ENCODE results near the gene ZNF701. TPM values are rescaled to one million over a fixed set of nuclear protein-coding genes. Genes with fewer than 3 reads are reported as not detected.
A peak's percentile ranks its signal among the peaks of the same experiment; 100 is the strongest.
"Not testable (repeated sequence)": the region's sequence is repeated elsewhere in the genome, so short reads cannot be mapped to it uniquely, and the experiment has no call there.

ZNF701 gene
- total RNA-seq, 1 experiment from 2014 or later = 40.3 TPM

DNA sequence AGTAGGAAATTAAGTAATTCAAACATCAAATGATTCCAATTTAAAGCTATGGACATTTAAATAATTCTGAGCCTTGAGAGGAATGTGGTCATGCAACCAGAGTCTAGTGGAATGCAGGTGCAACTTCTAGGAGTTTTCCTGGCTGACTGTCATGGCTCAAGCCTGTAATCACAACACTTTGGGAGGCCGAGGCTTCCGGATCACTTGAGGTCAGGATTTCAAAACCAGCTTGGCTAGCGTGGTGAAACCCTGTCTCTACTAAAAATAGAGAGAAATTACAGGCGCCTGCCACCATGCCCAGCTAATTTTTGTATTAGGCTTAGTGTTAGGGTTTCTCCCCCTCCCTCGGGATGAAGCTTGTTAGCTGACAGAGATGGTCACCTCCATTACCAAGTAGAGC, 36.2 kb upstream of the ZNF701 start:
- no peak for TF ChIP-seq ESRRA (CRISPR knock-in tag; IDR thresholded peaks at IDR 0.05; ENCODE audit: borderline replicate concordance)
- TF ChIP-seq, protein P1, sequence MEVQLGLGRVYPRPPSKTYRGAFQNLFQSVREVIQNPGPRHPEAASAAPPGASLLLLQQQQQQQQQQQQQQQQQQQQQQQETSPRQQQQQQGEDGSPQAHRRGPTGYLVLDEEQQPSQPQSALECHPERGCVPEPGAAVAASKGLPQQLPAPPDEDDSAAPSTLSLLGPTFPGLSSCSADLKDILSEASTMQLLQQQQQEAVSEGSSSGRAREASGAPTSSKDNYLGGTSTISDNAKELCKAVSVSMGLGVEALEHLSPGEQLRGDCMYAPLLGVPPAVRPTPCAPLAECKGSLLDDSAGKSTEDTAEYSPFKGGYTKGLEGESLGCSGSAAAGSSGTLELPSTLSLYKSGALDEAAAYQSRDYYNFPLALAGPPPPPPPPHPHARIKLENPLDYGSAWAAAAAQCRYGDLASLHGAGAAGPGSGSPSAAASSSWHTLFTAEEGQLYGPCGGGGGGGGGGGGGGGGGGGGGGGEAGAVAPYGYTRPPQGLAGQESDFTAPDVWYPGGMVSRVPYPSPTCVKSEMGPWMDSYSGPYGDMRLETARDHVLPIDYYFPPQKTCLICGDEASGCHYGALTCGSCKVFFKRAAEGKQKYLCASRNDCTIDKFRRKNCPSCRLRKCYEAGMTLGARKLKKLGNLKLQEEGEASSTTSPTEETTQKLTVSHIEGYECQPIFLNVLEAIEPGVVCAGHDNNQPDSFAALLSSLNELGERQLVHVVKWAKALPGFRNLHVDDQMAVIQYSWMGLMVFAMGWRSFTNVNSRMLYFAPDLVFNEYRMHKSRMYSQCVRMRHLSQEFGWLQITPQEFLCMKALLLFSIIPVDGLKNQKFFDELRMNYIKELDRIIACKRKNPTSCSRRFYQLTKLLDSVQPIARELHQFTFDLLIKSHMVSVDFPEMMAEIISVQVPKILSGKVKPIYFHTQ (CRISPR knock-in tag; IDR thresholded peaks at IDR 0.05) = no peak
- TF ChIP-seq, protein P2, sequence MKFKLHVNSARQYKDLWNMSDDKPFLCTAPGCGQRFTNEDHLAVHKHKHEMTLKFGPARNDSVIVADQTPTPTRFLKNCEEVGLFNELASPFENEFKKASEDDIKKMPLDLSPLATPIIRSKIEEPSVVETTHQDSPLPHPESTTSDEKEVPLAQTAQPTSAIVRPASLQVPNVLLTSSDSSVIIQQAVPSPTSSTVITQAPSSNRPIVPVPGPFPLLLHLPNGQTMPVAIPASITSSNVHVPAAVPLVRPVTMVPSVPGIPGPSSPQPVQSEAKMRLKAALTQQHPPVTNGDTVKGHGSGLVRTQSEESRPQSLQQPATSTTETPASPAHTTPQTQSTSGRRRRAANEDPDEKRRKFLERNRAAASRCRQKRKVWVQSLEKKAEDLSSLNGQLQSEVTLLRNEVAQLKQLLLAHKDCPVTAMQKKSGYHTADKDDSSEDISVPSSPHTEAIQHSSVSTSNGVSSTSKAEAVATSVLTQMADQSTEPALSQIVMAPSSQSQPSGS (CRISPR knock-in tag; IDR thresholded peaks at IDR 0.05; ENCODE audit: borderline replicate concordance, low read depth) = no peak
- TF ChIP-seq TP53 (CRISPR knock-in tag; IDR thresholded peaks at IDR 0.05) = no peak
- TF ChIP-seq JAZF1 (CRISPR knock-in tag; IDR thresholded peaks at IDR 0.05) = no peak
- TF ChIP-seq, protein P3, sequence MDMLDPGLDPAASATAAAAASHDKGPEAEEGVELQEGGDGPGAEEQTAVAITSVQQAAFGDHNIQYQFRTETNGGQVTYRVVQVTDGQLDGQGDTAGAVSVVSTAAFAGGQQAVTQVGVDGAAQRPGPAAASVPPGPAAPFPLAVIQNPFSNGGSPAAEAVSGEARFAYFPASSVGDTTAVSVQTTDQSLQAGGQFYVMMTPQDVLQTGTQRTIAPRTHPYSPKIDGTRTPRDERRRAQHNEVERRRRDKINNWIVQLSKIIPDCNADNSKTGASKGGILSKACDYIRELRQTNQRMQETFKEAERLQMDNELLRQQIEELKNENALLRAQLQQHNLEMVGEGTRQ (CRISPR knock-in tag; IDR thresholded peaks at IDR 0.05) = no peak
- no peak for TF ChIP-seq EMX1 (CRISPR knock-in tag; IDR thresholded peaks at IDR 0.05)
- no peak for TF ChIP-seq CREM (CRISPR knock-in tag; IDR thresholded peaks at IDR 0.05)
- TF ChIP-seq, protein P4, sequence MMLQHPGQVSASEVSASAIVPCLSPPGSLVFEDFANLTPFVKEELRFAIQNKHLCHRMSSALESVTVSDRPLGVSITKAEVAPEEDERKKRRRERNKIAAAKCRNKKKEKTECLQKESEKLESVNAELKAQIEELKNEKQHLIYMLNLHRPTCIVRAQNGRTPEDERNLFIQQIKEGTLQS (CRISPR knock-in tag; conservative IDR thresholded peaks at IDR 0.05) = no peak
- no peak for TF ChIP-seq ELF4 (CRISPR knock-in tag; IDR thresholded peaks at IDR 0.05; ENCODE audit: low read depth)
- TF ChIP-seq ZNF416 (CRISPR knock-in tag; IDR thresholded peaks at IDR 0.05) = no peak
- no peak for TF ChIP-seq FOXP1 (CRISPR knock-in tag; IDR thresholded peaks at IDR 0.05; ENCODE audit: borderline replicate concordance)
- TF ChIP-seq ZNF138 (CRISPR knock-in tag; conservative IDR thresholded peaks at IDR 0.05) = no peak
- TF ChIP-seq SMAD4 (CRISPR knock-in tag; IDR thresholded peaks at IDR 0.05) = no peak
- TF ChIP-seq ZNF423 (CRISPR knock-in tag; IDR thresholded peaks at IDR 0.05) = no peak
- TF ChIP-seq GRHL2 (CRISPR knock-in tag; IDR thresholded peaks at IDR 0.05; ENCODE audit: insufficient replicate concordance, severe bottlenecking) = no peak
- Mint-ChIP-seq H3K4me1 (peaks cover 35% of the 10 kb centered on the region), H3K4me3 (no peak overlapping the region), H3K9me3 (no peaks in the 10 kb centered on the region), H3K27ac (peak overlapping the region; percentile 89), H3K27me3 (ENCODE audit: low read depth) (peaks cover 8% of the 10 kb centered on the region), H3K36me3 (peaks cover 6% of the 10 kb centered on the region; the same call in 1 of the 2 replicates)
- ChIA-PET POLR2A (no interaction called here), CTCF (no interaction called here)
- no peak for ATAC-seq
- no peak for DNase-seq (ENCODE audit: low spot score)

DNA sequence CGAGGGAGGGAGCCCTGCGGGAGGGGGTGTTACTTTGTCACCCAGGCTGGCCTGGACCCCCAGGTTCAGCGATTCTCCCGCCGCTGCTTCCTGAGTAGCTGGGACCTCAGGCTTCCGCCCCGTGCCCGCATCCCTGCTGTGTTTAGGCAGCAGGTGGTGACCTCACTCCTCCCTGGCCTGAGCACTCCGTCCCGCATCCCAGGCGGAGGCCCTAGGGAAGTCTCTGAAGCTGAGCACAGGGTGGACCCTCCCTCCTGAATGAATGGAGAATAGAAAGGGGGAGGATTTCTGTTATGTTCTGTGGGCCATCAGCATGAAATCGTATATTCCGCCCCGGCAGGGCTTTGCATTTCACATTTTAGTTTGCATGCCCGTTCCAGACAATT, 34.7 kb upstream of the ZNF701 start:
- not testable (repeated sequence) for H3K27me3 Mint-ChIP-seq (ENCODE audit: low read depth); H3K9me3 Mint-ChIP-seq; H3K36me3 Mint-ChIP-seq
- Mint-ChIP-seq H3K4me1 (peaks cover 35% of the 10 kb centered on the region), H3K27ac (peak overlapping the region; percentile 74), H3K4me3 (peak overlapping the region; percentile 89)
- ChIA-PET CTCF (interaction anchor here (0.7 to 0.9 kb wide), 3 partner anchors 9 to 200 kb away, joined by 4 to 5 read pairs (median 5); no protein-coding TSS in a partner anchor), POLR2A (interaction anchor here (0.6 to 0.7 kb wide), 2 partner anchors 25 to 358 kb away, joined by 7 to 8 read pairs; no protein-coding TSS in a partner anchor)
- ATAC-seq (peak; percentile 48), DNase-seq (ENCODE audit: low spot score) (peak; percentile 68)
- TF ChIP-seq, protein P5, sequence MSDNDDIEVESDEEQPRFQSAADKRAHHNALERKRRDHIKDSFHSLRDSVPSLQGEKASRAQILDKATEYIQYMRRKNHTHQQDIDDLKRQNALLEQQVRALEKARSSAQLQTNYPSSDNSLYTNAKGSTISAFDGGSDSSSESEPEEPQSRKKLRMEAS (CRISPR knock-in tag; IDR thresholded peaks at IDR 0.05) = peak; percentile 5; the same call in 1 of the 2 replicates
- TF ChIP-seq ETV6 (CRISPR knock-in tag; IDR thresholded peaks at IDR 0.05) (0 out of 2 replicates have a peak, but pooled peaks have one; percentile 36), ZNF263 (CRISPR knock-in tag; IDR thresholded peaks at IDR 0.05; ENCODE audit: low read depth) (peak; percentile 80; the same call in 1 of the 2 replicates)

All from WTC11 (cell line).